ENCODE data around the gene NEDD4L. TPM values are rescaled to one million over a fixed set of nuclear protein-coding genes. Genes with fewer than 3 reads are reported as not detected.

NEDD4L gene
- polyA plus RNA-seq, 1 donor (not counting 4 experiments of a cell fraction or from before 2014, with no cell fraction given) = 52.6 TPM

GRCh38 chr18:58392324-58393000 lies 348.4 kb downstream of the NEDD4L start:
- H3K4me1 ChIP-seq (ENCODE audit: control insufficient read depth, extremely low read depth, insufficient read depth, low read length) = no peaks in the 10 kb centered on the region
- H3K79me2 ChIP-seq (ENCODE audit: control insufficient read depth, insufficient read depth, low read length) = no peaks in the 10 kb centered on the region
- no peaks in the 10 kb centered on the region for H3K27me3 ChIP-seq (ENCODE audit: control insufficient read depth, extremely low read depth, insufficient read depth, low read length)
- H4K20me1 ChIP-seq (ENCODE audit: control insufficient read depth, extremely low read depth, insufficient read depth, low read length) = peaks cover 7% of the 10 kb centered on the region
- no peak overlapping the region for H3K4me2 ChIP-seq (ENCODE audit: control insufficient read depth, extremely low read depth, insufficient read depth, low read depth, low read length)
- H3K9me3 ChIP-seq (ENCODE audit: control insufficient read depth, low read depth, low read length) = no peaks in the 10 kb centered on the region
- H3K4me3 ChIP-seq (ENCODE audit: control insufficient read depth in 2 of 3, extremely low read depth in 1 of 3, insufficient read depth in 2 of 3, low read depth in 1 of 3, low read length in 3 of 3) = no peak overlapping the region
- dilution Hi-C loops (cut with MboI; ENCODE audit: extremely low pct_ligation_motif_present, low sequenced_read_pairs) = no loop called here
- no peak overlapping the region for H3K9ac ChIP-seq (ENCODE audit: control insufficient read depth, extremely low read depth, insufficient read depth, low read length)
- no peak overlapping the region for H2AFZ ChIP-seq (ENCODE audit: control insufficient read depth, low read length)
- no peaks in the 10 kb centered on the region for H3K9me1 ChIP-seq (ENCODE audit: control insufficient read depth, extremely low read depth, insufficient read depth, low read length)
- TF ChIP-seq EZH2 (IDR thresholded peaks at IDR 0.05; ENCODE audit: low read length) (no peak), CTCF (optimal IDR thresholded peaks at IDR 0.05 in 1 of 3, IDR thresholded peaks at IDR 0.05 in 1 of 3, conservative IDR thresholded peaks at IDR 0.05 in 1 of 3; ENCODE audit: extremely low read depth in 1 of 3, insufficient read depth in 2 of 3, low read length in 3 of 3) (no peak)
- FAIRE-seq (no peak), DNase-seq (ENCODE audit: low read depth, low spot score) (no peak)
- peaks cover 50 to 86% of the 10 kb centered on the region in 2 experiments for H3K36me3 ChIP-seq (ENCODE audit: control insufficient read depth in 2 of 2, extremely low read depth in 1 of 2, insufficient read depth in 2 of 2, low read length in 2 of 2)
- H3K27ac ChIP-seq (ENCODE audit: control insufficient read depth, insufficient read depth, low read length) = no peak overlapping the region

GRCh38 chr18:58393295-58393694 lies 349.3 kb downstream of the NEDD4L start:
- dilution Hi-C loops (cut with MboI; ENCODE audit: extremely low pct_ligation_motif_present, low sequenced_read_pairs) = no loop called here
- no peak for TF ChIP-seq EZH2 (IDR thresholded peaks at IDR 0.05; ENCODE audit: low read length)
- no peak for TF ChIP-seq CTCF (optimal IDR thresholded peaks at IDR 0.05 in 1 of 3, IDR thresholded peaks at IDR 0.05 in 1 of 3, conservative IDR thresholded peaks at IDR 0.05 in 1 of 3; ENCODE audit: extremely low read depth in 1 of 3, insufficient read depth in 2 of 3, low read length in 3 of 3)
- no peak overlapping the region for H2AFZ ChIP-seq (ENCODE audit: control insufficient read depth, low read length)
- no peaks in the 10 kb centered on the region for H3K9me3 ChIP-seq (ENCODE audit: control insufficient read depth, low read depth, low read length)
- peaks cover 7% of the 10 kb centered on the region for H4K20me1 ChIP-seq (ENCODE audit: control insufficient read depth, extremely low read depth, insufficient read depth, low read length)
- DNase-seq (ENCODE audit: low read depth, low spot score) (no peak), FAIRE-seq (no peak)
- no peak overlapping the region for H3K9ac ChIP-seq (ENCODE audit: control insufficient read depth, extremely low read depth, insufficient read depth, low read length)
- H3K79me2 ChIP-seq (ENCODE audit: control insufficient read depth, insufficient read depth, low read length) = no peaks in the 10 kb centered on the region
- H3K27ac ChIP-seq (ENCODE audit: control insufficient read depth, insufficient read depth, low read length) = no peak overlapping the region
- no peak overlapping the region for H3K4me2 ChIP-seq (ENCODE audit: control insufficient read depth, extremely low read depth, insufficient read depth, low read depth, low read length)
- no peaks in the 10 kb centered on the region for H3K27me3 ChIP-seq (ENCODE audit: control insufficient read depth, extremely low read depth, insufficient read depth, low read length)
- H3K9me1 ChIP-seq (ENCODE audit: control insufficient read depth, extremely low read depth, insufficient read depth, low read length) = no peaks in the 10 kb centered on the region
- H3K4me3 ChIP-seq (ENCODE audit: control insufficient read depth in 2 of 3, extremely low read depth in 1 of 3, insufficient read depth in 2 of 3, low read depth in 1 of 3, low read length in 3 of 3) = no peak overlapping the region
- no peaks in the 10 kb centered on the region for H3K4me1 ChIP-seq (ENCODE audit: control insufficient read depth, extremely low read depth, insufficient read depth, low read length)
- H3K36me3 ChIP-seq (ENCODE audit: control insufficient read depth in 2 of 2, extremely low read depth in 1 of 2, insufficient read depth in 2 of 2, low read length in 2 of 2) = peaks cover 46 to 85% of the 10 kb centered on the region in 2 experiments

Data from keratinocyte (primary cell).